Transverse colon (tissue), 4 donors: ENCODE measurements around the gene CFAP221. TPM values are rescaled to one million over a fixed set of nuclear protein-coding genes. Genes with fewer than 3 reads are reported as not detected.

ENCODE experiments used
- DNase-seq: peaks from one replicate; pipeline ENCODE4 v3.0.0-alpha.2; 2019
- H3K27ac ChIP-seq, 4 donors: fragments of 200-600 bp; sonication (generic); 2 replicates each; pipeline ENCODE4 v1.5.1; 2016 to 2018; ENCODE audit warnings: inconsistent platforms in 4 of 4
- H3K27me3 ChIP-seq: fragments of 200-600 bp; sonication (generic); 2 replicates; pipeline ENCODE4 v1.5.1; 2017; ENCODE audit warnings: inconsistent platforms
- H3K36me3 ChIP-seq, 4 donors: fragments of 200-600 bp; sonication (generic); 2 replicates each; pipeline ENCODE4 v1.5.1; 2017 to 2019; ENCODE audit warnings: inconsistent platforms in 4 of 4
- H3K4me1 ChIP-seq, 4 donors: fragments of 200-600 bp; sonication (generic); 2 replicates each; pipeline ENCODE4 v1.5.1; 2017 to 2020; ENCODE audit warnings: inconsistent platforms in 4 of 4
- H3K4me3 ChIP-seq, 4 donors: fragments of 200-600 bp; sonication (generic); 1 replicate in 1 of 4; 2 replicates in 3 of 4; pipeline versions ENCODE4 v1.5.1 to v1.6.1; 2017 to 2019; ENCODE audit warnings: inconsistent platforms in 4 of 4
- H3K9me3 ChIP-seq, 2 donors: fragments of 200-600 bp; sonication (generic); 2 replicates each; pipeline ENCODE4 v1.5.1; 2017 to 2019; ENCODE audit warnings: inconsistent platforms in 2 of 2
- EP300 ChIP-seq: sonication (generic); formaldehyde crosslinking; IDR thresholded peaks from one replicate; pipeline ENCODE4 v1.6.1; 2017; ENCODE audit warnings: antibody characterized with exemption, low read depth
- POLR2A ChIP-seq: fragments of 450-650 bp; IDR thresholded peaks from one replicate; pipeline ENCODE4 v1.6.1; 2016; ENCODE audit warnings: antibody characterized with exemption, mild to moderate bottlenecking, moderate library complexity
- POLR2AphosphoS5 ChIP-seq, 3 donors: sonication (generic); formaldehyde crosslinking; IDR thresholded peaks; one replicate each; pipeline ENCODE4 v1.6.1; 2016; ENCODE audit warnings: antibody characterized with exemption in 3 of 3
- WGBS, 2 donors: methylation state at CpG; one replicate each; pipeline ENCODE4 v1.1.5; 2018; ENCODE audit warnings: low coverage in 1 of 2; 5-methylcytosine and 5-hydroxymethylcytosine counted together
- in situ Hi-C, 4 donors: fragments of 200-750 bp; cut with MboI; loops; one replicate each; pipeline versions ENCODE4 v1.15.0 to v1.15.1; 2017; ENCODE audit warnings: low sequenced_read_pairs in 3 of 4, low pct_ligation_motif_present in 1 of 4, low pct_unique_long_range_greater_than_20kb in 1 of 4
- intact Hi-C: fragments of 100-400 bp; cut with DNase I; formaldehyde crosslinking; loops from one replicate; pipeline ENCODE4 v1.15.1; 2023; ENCODE audit warnings: low total_unique reads
- total RNA-seq, 4 donors: library from RNA; depleted of rRNA; stranded (reverse); fragments of >200 nt; gene quantifications; one replicate each; pipeline ENCODE4 v1.1.0, GENCODE V29; 2016
- TF ChIP-seq, protein P1 (sequence below), 5 experiments: fragments of 200-600 bp in 3 of 5; fragments of 450-650 bp in 2 of 5; sonication (generic) in 3 of 5; IDR thresholded peaks; 1 replicate in 2 of 5; 2 replicates in 3 of 5; pipeline ENCODE4 v1.5.1; 2016 to 2017; ENCODE audit warnings: antibody characterized with exemption in 5 of 5, inconsistent platforms in 3 of 5, mild to moderate bottlenecking in 2 of 5, moderate library complexity in 1 of 5

The CFAP221 gene
- total RNA-seq, 4 donors from 2014 or later = not detected

DNA sequence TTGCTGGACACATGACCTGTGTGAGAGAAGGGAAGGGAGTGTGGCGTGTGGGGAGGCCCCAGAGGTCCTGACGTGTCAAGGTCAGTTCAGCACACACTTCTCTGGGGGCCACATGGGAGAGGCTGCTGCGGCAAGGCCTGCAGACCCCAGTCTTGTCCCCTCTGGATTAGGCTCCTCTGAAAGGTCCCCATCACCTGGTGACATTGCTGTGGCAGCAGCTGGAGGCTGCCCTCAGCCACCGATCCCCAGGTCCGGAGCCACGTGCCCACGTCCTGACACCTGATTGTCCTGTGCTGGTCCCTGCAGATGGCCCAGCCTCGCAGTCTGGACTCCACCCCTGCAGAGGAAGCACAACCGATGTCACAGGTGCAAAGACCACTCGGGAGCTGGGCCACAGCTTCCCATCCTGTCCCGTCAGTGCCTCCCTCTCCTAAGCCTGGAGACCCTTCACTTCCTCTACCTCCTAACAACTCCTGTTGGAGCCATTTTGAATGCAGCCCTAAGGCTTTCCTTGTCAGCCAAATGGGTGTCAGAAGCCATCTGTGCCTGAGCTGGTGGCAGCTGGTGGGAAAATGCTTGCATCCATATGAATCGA lies 147.5 kb downstream of the CFAP221 start:
- H3K4me3 ChIP-seq = no peak overlapping the region
- no peaks in the 10 kb centered on the region for H3K27me3 ChIP-seq
- H3K36me3 ChIP-seq = peaks cover 0 to 11% (median 0%) of the 10 kb centered on the region in 4 donors
- intact Hi-C loops = no loop called here
- no peaks in the 10 kb centered on the region for H3K9me3 ChIP-seq
- no peak for DNase-seq
- TF ChIP-seq POLR2AphosphoS5 (IDR thresholded peaks at IDR 0.05) (no peak), POLR2A (no peak), EP300 (no peak)
- TF ChIP-seq, protein P1, sequence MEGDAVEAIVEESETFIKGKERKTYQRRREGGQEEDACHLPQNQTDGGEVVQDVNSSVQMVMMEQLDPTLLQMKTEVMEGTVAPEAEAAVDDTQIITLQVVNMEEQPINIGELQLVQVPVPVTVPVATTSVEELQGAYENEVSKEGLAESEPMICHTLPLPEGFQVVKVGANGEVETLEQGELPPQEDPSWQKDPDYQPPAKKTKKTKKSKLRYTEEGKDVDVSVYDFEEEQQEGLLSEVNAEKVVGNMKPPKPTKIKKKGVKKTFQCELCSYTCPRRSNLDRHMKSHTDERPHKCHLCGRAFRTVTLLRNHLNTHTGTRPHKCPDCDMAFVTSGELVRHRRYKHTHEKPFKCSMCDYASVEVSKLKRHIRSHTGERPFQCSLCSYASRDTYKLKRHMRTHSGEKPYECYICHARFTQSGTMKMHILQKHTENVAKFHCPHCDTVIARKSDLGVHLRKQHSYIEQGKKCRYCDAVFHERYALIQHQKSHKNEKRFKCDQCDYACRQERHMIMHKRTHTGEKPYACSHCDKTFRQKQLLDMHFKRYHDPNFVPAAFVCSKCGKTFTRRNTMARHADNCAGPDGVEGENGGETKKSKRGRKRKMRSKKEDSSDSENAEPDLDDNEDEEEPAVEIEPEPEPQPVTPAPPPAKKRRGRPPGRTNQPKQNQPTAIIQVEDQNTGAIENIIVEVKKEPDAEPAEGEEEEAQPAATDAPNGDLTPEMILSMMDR (IDR thresholded peaks at IDR 0.05) = no peak
- peaks cover 0 to 16% (median 7%) of the 10 kb centered on the region in 4 donors for H3K4me1 ChIP-seq
- in situ Hi-C loops = no loop called here
- WGBS, 2 donors = 91 to 100% methylated on average over 1 to 10 of the region's 12 CpGs
- no peak overlapping the region for H3K27ac ChIP-seq

DNA sequence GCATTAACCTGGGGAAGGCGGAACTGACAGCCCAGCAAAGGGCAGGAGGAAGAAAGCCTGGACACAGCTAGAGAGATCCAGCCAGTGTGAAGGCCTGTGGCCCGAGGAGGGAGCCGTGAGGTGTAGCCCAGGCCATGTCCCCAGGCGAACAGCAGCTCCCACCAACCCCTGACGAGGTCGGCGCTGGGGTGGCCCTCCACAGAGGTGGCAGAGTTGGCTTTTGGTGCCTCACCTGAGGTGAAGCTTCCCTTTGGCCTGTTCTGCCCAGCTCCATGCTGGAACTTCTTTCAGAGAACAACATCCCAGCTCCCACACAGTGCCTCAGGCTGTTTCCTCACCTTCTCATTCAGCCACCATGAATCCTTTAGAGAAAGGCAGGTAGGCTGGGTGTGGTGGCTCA lies 148.1 kb downstream of the CFAP221 start:
- H3K4me3 ChIP-seq = no peak overlapping the region
- no peak overlapping the region for H3K27ac ChIP-seq
- WGBS, 2 donors = 95% methylated on average over 7 of the region's 7 CpGs; no CpG with 5 or more reads in 1 of the 2 donors
- no peak for DNase-seq
- intact Hi-C loops (no loop called here), in situ Hi-C loops (no loop called here)
- peaks cover 0 to 16% (median 7%) of the 10 kb centered on the region in 4 donors for H3K4me1 ChIP-seq
- no peaks in the 10 kb centered on the region for H3K9me3 ChIP-seq
- no peak for TF ChIP-seq POLR2A
- TF ChIP-seq POLR2AphosphoS5 (IDR thresholded peaks at IDR 0.05) = no peak
- TF ChIP-seq, protein P1 (IDR thresholded peaks at IDR 0.05) = no peak
- no peak for TF ChIP-seq EP300
- peaks cover 0 to 6% (median 0%) of the 10 kb centered on the region in 4 donors for H3K36me3 ChIP-seq
- H3K27me3 ChIP-seq = no peaks in the 10 kb centered on the region

DNA sequence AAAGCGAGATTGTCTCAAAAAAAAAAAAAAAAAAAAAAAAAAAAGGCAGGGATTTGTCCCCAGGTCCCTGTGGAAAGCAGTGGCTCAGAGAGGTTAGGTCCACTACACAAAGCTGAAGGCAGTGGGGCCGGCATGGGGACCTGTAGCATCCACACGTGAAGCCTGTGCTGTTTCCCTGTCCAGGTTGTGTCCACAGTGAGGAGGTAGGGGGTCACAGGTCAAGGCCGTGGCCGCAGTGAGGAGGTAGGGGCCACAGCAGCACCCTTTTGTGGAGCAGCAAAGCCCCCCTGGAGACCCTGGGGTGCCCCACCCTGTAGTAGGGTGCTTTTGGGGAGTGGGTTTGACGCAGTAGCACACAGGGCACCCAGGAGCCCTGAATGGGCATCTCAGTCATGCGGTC lies 148.7 kb downstream of the CFAP221 start:
- in situ Hi-C loops (no loop called here), intact Hi-C loops (no loop called here)
- H3K4me1 ChIP-seq = peaks cover 0 to 16% (median 7%) of the 10 kb centered on the region in 4 donors
- H3K36me3 ChIP-seq = peaks cover 0 to 4% (median 0%) of the 10 kb centered on the region in 4 donors
- no peak for DNase-seq
- H3K4me3 ChIP-seq = no peak overlapping the region
- H3K27me3 ChIP-seq = no peaks in the 10 kb centered on the region
- no peak overlapping the region for H3K27ac ChIP-seq
- 60 to 100% methylated on average over 1 to 6 of the region's 7 CpGs for WGBS, 2 donors
- no peaks in the 10 kb centered on the region for H3K9me3 ChIP-seq
- no peak for TF ChIP-seq POLR2A
- TF ChIP-seq EP300 = no peak
- TF ChIP-seq, protein P1 (IDR thresholded peaks at IDR 0.05) = no peak
- TF ChIP-seq POLR2AphosphoS5 (IDR thresholded peaks at IDR 0.05) = no peak

DNA sequence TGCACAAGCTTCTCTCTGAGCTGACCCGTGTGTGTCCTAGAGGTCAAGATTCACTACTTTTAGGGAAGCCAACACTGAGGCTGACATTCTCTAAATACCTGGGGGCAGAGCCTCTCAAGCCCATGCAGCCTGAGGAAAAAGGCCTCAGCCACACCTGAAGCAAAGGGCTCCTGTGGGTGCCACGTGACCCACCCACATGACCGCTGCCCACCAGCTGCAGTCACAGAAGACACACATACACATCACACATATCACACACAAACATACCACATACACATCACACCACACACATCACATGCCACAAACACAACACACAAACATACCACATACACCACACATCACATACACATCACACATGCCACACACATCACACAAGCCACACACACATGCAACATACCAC lies 149.3 kb downstream of the CFAP221 start:
- in situ Hi-C loops = no loop called here
- intact Hi-C loops = no loop called here

More for the DNA sequence above, 149.3 kb downstream of the CFAP221 start:
- Histone ChIP-seq H3K4me1 (peaks cover 0 to 16% (median 7%) of the 10 kb centered on the region in 4 donors), H3K27me3 (no peaks in the 10 kb centered on the region), H3K4me3 (no peak overlapping the region), H3K9me3 (no peaks in the 10 kb centered on the region), H3K36me3 (peaks cover 0 to 4% (median 0%) of the 10 kb centered on the region in 4 donors), H3K27ac (no peak overlapping the region)
- 76% methylated on average over 3 of the region's 3 CpGs; no CpG with 5 or more reads in 1 of the 2 donors for WGBS, 2 donors
- no peak for DNase-seq
- TF ChIP-seq EP300 (no peak), POLR2A (no peak), POLR2AphosphoS5 (IDR thresholded peaks at IDR 0.05) (no peak)
- TF ChIP-seq, protein P1 (IDR thresholded peaks at IDR 0.05) = no peak
